CD8-positive, alpha-beta memory T cell (primary cell): ENCODE results near the gene RAE1. TPM values are rescaled to one million over a fixed set of nuclear protein-coding genes. Genes with fewer than 3 reads are reported as not detected.

Source experiments
- CTCF ChIA-PET: fragments of 350-600 bp; sonication (Branson Sonifier 250); formaldehyde crosslinking; loops from one replicate; lab custom pipeline; 2021; ENCODE audit warnings: antibody characterized with exemption; lab: Charles Lee
- POLR2A ChIA-PET: fragments of 350-600 bp; sonication (Branson Sonifier 250); formaldehyde crosslinking; loops from one replicate; lab custom pipeline; 2021; ENCODE audit warnings: antibody characterized with exemption; lab: Charles Lee
- DNase-seq, 5 donors: peaks; one replicate each; pipeline versions ENCODE4 v3.0.0 to v3.0.0-alpha.2; 2020 to 2022; ENCODE audit warnings: mixed read lengths in 1 of 5
- H3K27ac ChIP-seq: one replicate; pipeline ENCODE4 v1.7.0; 2013; ENCODE audit warnings: low read depth, mild to moderate bottlenecking, low read length, moderate library complexity
- H3K27me3 ChIP-seq: 2 replicates; pipeline ENCODE4 v1.7.0; 2013; ENCODE audit warnings: low read length, mild to moderate bottlenecking; ENCODE audit not compliant: insufficient read depth, poor library complexity, severe bottlenecking
- H3K36me3 ChIP-seq: 2 replicates; pipeline ENCODE4 v1.7.0; 2013; ENCODE audit warnings: mild to moderate bottlenecking, low read length, moderate library complexity; ENCODE audit not compliant: insufficient read depth
- H3K4me1 ChIP-seq: 2 replicates; pipeline ENCODE4 v1.7.0; 2013; ENCODE audit warnings: mild to moderate bottlenecking, low read length, moderate library complexity; ENCODE audit not compliant: insufficient read depth
- H3K4me3 ChIP-seq: 2 replicates; pipeline ENCODE4 v1.7.0; 2013; ENCODE audit warnings: mild to moderate bottlenecking, low read length
- H3K9me3 ChIP-seq: 2 replicates; pipeline ENCODE4 v1.7.0; 2013; ENCODE audit warnings: mild to moderate bottlenecking, low read length
- H3K27ac Mint-ChIP-seq, 8 donors: one replicate each; pipeline ENCODE4 v1.8.0; 2020 to 2021; ENCODE audit warnings: mixed read lengths in 8 of 8, mild to moderate bottlenecking in 6 of 8, inconsistent platforms in 3 of 8, moderate library complexity in 3 of 8
- H3K27me3 Mint-ChIP-seq, 2 donors: one replicate each; pipeline ENCODE4 v1.8.0; 2020 to 2021; ENCODE audit warnings: mixed read lengths in 2 of 2, mild to moderate bottlenecking in 1 of 2, moderate library complexity in 1 of 2
- H3K36me3 Mint-ChIP-seq, 3 donors: one replicate each; pipeline ENCODE4 v1.8.0; 2020 to 2021; ENCODE audit warnings: mixed read lengths in 3 of 3, inconsistent platforms in 1 of 3, mild to moderate bottlenecking in 1 of 3
- H3K4me1 Mint-ChIP-seq, 3 donors: one replicate each; pipeline ENCODE4 v1.8.0; 2020 to 2021; ENCODE audit warnings: mixed read lengths in 3 of 3, inconsistent platforms in 1 of 3, mild to moderate bottlenecking in 1 of 3
- H3K4me3 Mint-ChIP-seq, 7 donors: one replicate each; pipeline ENCODE4 v1.8.0; 2020 to 2021; ENCODE audit warnings: mixed read lengths in 7 of 7, mild to moderate bottlenecking in 6 of 7, moderate library complexity in 4 of 7, inconsistent platforms in 2 of 7
- H3K9me3 Mint-ChIP-seq, 5 donors: one replicate each; pipeline ENCODE4 v1.8.0; 2020 to 2022; ENCODE audit warnings: mixed read lengths in 5 of 5, mild to moderate bottlenecking in 3 of 5, moderate library complexity in 2 of 5, inconsistent platforms in 1 of 5
- polyA plus RNA-seq: library from polyadenylated mRNA; unstranded; fragments of 300-500 nt; fragmentation: Illumina TruSeq; gene quantifications from one replicate; pipeline ENCODE4 v1.2.3, GENCODE V29; 2021
- total RNA-seq, 2 experiments: library from RNA; stranded (reverse); gene quantifications; one replicate each; pipeline ENCODE4 v1.2.3, GENCODE V29; 2021

Gene RAE1
- total and polyA plus RNA-seq, 3 experiments from 2014 or later = 40.7 to 52.8 (median 50.2) TPM

GRCh38 chr20:57313951-57314350 is 37.1 kb upstream of the RAE1 start:
- H3K9me3 ChIP-seq = no peaks in the 10 kb centered on the region
- H3K27ac ChIP-seq = no peak overlapping the region
- H3K4me3 Mint-ChIP-seq = no peak overlapping the region
- POLR2A ChIA-PET = no interaction called here
- H3K27me3 ChIP-seq = peaks cover 8% of the 10 kb centered on the region
- no peaks in the 10 kb centered on the region for H3K9me3 Mint-ChIP-seq
- no peaks in the 10 kb centered on the region for H3K4me1 ChIP-seq
- H3K4me3 ChIP-seq = no peak overlapping the region
- peaks cover 16 to 30% of the 10 kb centered on the region in 2 donors for H3K27me3 Mint-ChIP-seq
- H3K27ac Mint-ChIP-seq = no peak overlapping the region
- no peaks in the 10 kb centered on the region for H3K36me3 ChIP-seq
- H3K36me3 Mint-ChIP-seq = no peaks in the 10 kb centered on the region
- no peak for DNase-seq
- CTCF ChIA-PET = no interaction called here
- H3K4me1 Mint-ChIP-seq = no peaks in the 10 kb centered on the region

- H3K27ac Mint-ChIP-seq = peak overlapping the region in 1 of 8 donors; percentile 19
Observed at GRCh38 chr20:57315083-57315975, 35.7 kb upstream of the RAE1 start.

GRCh38 chr20:57315976-57316480 is 35.0 kb upstream of the RAE1 start:
- H3K4me3 Mint-ChIP-seq = no peak overlapping the region
- peaks cover 15 to 36% of the 10 kb centered on the region in 2 donors for H3K27me3 Mint-ChIP-seq
- Histone ChIP-seq H3K9me3 (no peaks in the 10 kb centered on the region), H3K36me3 (no peaks in the 10 kb centered on the region), H3K4me1 (no peaks in the 10 kb centered on the region), H3K27me3 (peaks cover 4% of the 10 kb centered on the region), H3K27ac (no peak overlapping the region), H3K4me3 (no peak overlapping the region)
- H3K27ac Mint-ChIP-seq = no peak overlapping the region
- H3K4me1 Mint-ChIP-seq = no peaks in the 10 kb centered on the region
- H3K9me3 Mint-ChIP-seq = no peaks in the 10 kb centered on the region
- ChIA-PET CTCF (no interaction called here), POLR2A (no interaction called here)
- H3K36me3 Mint-ChIP-seq = no peaks in the 10 kb centered on the region
- no peak for DNase-seq

More at GRCh38 chr20:57315083-57315975, 35.7 kb upstream of the RAE1 start:
- CTCF ChIA-PET = no interaction called here
- Histone ChIP-seq H3K27ac (no peak overlapping the region), H3K36me3 (no peaks in the 10 kb centered on the region), H3K4me1 (no peaks in the 10 kb centered on the region), H3K9me3 (no peaks in the 10 kb centered on the region), H3K27me3 (peaks cover 4% of the 10 kb centered on the region), H3K4me3 (no peak overlapping the region)
- Mint-ChIP-seq H3K4me3 (no peak overlapping the region), H3K36me3 (no peaks in the 10 kb centered on the region), H3K4me1 (no peaks in the 10 kb centered on the region), H3K27me3 (peaks cover 15 to 34% of the 10 kb centered on the region in 2 donors), H3K9me3 (no peaks in the 10 kb centered on the region)
- POLR2A ChIA-PET = no interaction called here
- no peak for DNase-seq

- POLR2A ChIA-PET = no interaction called here
- H3K4me3 Mint-ChIP-seq = no peak overlapping the region
- no peaks in the 10 kb centered on the region for H3K9me3 Mint-ChIP-seq
- CTCF ChIA-PET = no interaction called here
- H3K4me1 Mint-ChIP-seq = no peaks in the 10 kb centered on the region
- no peaks in the 10 kb centered on the region for H3K36me3 Mint-ChIP-seq
- Histone ChIP-seq H3K4me1 (no peaks in the 10 kb centered on the region), H3K9me3 (no peaks in the 10 kb centered on the region), H3K27ac (no peak overlapping the region), H3K4me3 (no peak overlapping the region), H3K27me3 (peaks cover 4% of the 10 kb centered on the region), H3K36me3 (no peaks in the 10 kb centered on the region)
- H3K27me3 Mint-ChIP-seq = peaks cover 17 to 43% of the 10 kb centered on the region in 2 donors
- H3K27ac Mint-ChIP-seq = no peak overlapping the region
- no peak for DNase-seq
Observed at GRCh38 chr20:57316795-57317201, 34.3 kb upstream of the RAE1 start.

GRCh38 chr20:57317316-57317788 is 33.7 kb upstream of the RAE1 start:
- POLR2A ChIA-PET = no interaction called here
- Histone ChIP-seq H3K27me3 (peaks cover 4% of the 10 kb centered on the region), H3K9me3 (no peaks in the 10 kb centered on the region), H3K4me1 (no peaks in the 10 kb centered on the region), H3K4me3 (no peak overlapping the region), H3K27ac (no peak overlapping the region), H3K36me3 (no peaks in the 10 kb centered on the region)
- DNase-seq = no peak
- H3K4me1 Mint-ChIP-seq = no peaks in the 10 kb centered on the region
- no peak overlapping the region for H3K4me3 Mint-ChIP-seq
- CTCF ChIA-PET = no interaction called here
- H3K27me3 Mint-ChIP-seq = peaks cover 20 to 47% of the 10 kb centered on the region in 2 donors
- H3K36me3 Mint-ChIP-seq = no peaks in the 10 kb centered on the region
- H3K27ac Mint-ChIP-seq = no peak overlapping the region
- H3K9me3 Mint-ChIP-seq = no peaks in the 10 kb centered on the region

GRCh38 chr20:57317789-57318371 is 33.2 kb upstream of the RAE1 start:
- H3K27ac Mint-ChIP-seq = no peak overlapping the region
- no peaks in the 10 kb centered on the region for H3K36me3 Mint-ChIP-seq
- no peaks in the 10 kb centered on the region for H3K36me3 ChIP-seq
- H3K4me3 ChIP-seq = no peak overlapping the region
- no peaks in the 10 kb centered on the region for H3K9me3 Mint-ChIP-seq
- peaks cover 24 to 52% of the 10 kb centered on the region in 2 donors for H3K27me3 Mint-ChIP-seq
- H3K9me3 ChIP-seq = no peaks in the 10 kb centered on the region
- H3K4me3 Mint-ChIP-seq = no peak overlapping the region
- ChIA-PET POLR2A (no interaction called here), CTCF (no interaction called here)
- peak in 1 of 5 donors; percentile 6 for DNase-seq
- no peaks in the 10 kb centered on the region for H3K4me1 ChIP-seq
- H3K4me1 Mint-ChIP-seq = no peaks in the 10 kb centered on the region
- H3K27ac ChIP-seq = no peak overlapping the region
- peaks cover 4% of the 10 kb centered on the region for H3K27me3 ChIP-seq

- Histone ChIP-seq H3K4me3 (no peak overlapping the region), H3K9me3 (no peaks in the 10 kb centered on the region), H3K27me3 (peaks cover 4% of the 10 kb centered on the region), H3K4me1 (no peaks in the 10 kb centered on the region), H3K36me3 (no peaks in the 10 kb centered on the region), H3K27ac (no peak overlapping the region)
- Mint-ChIP-seq H3K27ac (no peak overlapping the region), H3K36me3 (no peaks in the 10 kb centered on the region), H3K4me1 (no peaks in the 10 kb centered on the region), H3K9me3 (peaks cover 0 to under 1% (median 0%) of the 10 kb centered on the region in 5 donors), H3K27me3 (peaks cover 26 to 55% of the 10 kb centered on the region in 2 donors), H3K4me3 (no peak overlapping the region)
- DNase-seq = no peak
- POLR2A ChIA-PET = no interaction called here
- CTCF ChIA-PET = no interaction called here
Observed at GRCh38 chr20:57319584-57319983, 31.5 kb upstream of the RAE1 start.

- H3K4me3 ChIP-seq = no peak overlapping the region
- no peaks in the 10 kb centered on the region for H3K4me1 ChIP-seq
- H3K36me3 ChIP-seq = no peaks in the 10 kb centered on the region
- CTCF ChIA-PET = no interaction called here
- H3K9me3 ChIP-seq = no peaks in the 10 kb centered on the region
- no peak overlapping the region for H3K27ac ChIP-seq
- DNase-seq = no peak
- Mint-ChIP-seq H3K27me3 (peaks cover 23 to 59% of the 10 kb centered on the region in 2 donors), H3K36me3 (peaks cover 0 to 2% (median 0%) of the 10 kb centered on the region in 3 donors), H3K4me1 (no peaks in the 10 kb centered on the region), H3K4me3 (no peak overlapping the region), H3K27ac (no peak overlapping the region), H3K9me3 (peaks cover 0 to 3% (median 0%) of the 10 kb centered on the region in 5 donors)
- POLR2A ChIA-PET = no interaction called here
- peaks cover 4% of the 10 kb centered on the region for H3K27me3 ChIP-seq
Observed at GRCh38 chr20:57320358-57320757, 30.7 kb upstream of the RAE1 start.
